ENCODE results near the gene BNC2. TPM values are rescaled to one million over a fixed set of nuclear protein-coding genes. Genes with fewer than 3 reads are reported as not detected.

The BNC2 gene
- total and polyA plus RNA-seq, 2 donors = 1.8 to 3.9 TPM

GRCh38 chr9:16720386-16720785 lies 150.1 kb downstream of the BNC2 start:
- H3K27ac ChIP-seq (ENCODE audit: low read depth in 1 of 2, low read length in 1 of 2) = no peak overlapping the region
- WGBS = 95% methylated on average over 3 of the region's 3 CpGs
- no peak overlapping the region for H3K4me3 ChIP-seq (ENCODE audit: low read length in 2 of 2)
- no peaks in the 10 kb centered on the region for H3K36me3 ChIP-seq (ENCODE audit: control insufficient read depth in 2 of 2, insufficient read depth in 2 of 2, low read length in 1 of 2)
- no peak for DNase-seq (ENCODE audit: low read depth in 6 of 9, low spot score in 9 of 9)
- H3K9me3 ChIP-seq (ENCODE audit: control insufficient read depth in 2 of 2, insufficient read depth in 1 of 2, low read length in 1 of 2) = no peaks in the 10 kb centered on the region
- H3K4me1 ChIP-seq (ENCODE audit: control insufficient read depth in 2 of 2, insufficient read depth in 2 of 2, low read length in 2 of 2) = no peaks in the 10 kb centered on the region
- H3K27me3 ChIP-seq (ENCODE audit: control insufficient read depth in 2 of 2, insufficient read depth in 1 of 2, low read length in 1 of 2) = no peaks in the 10 kb centered on the region

- 79% methylated on average over 4 of the region's 4 CpGs for WGBS
- no peak for DNase-seq (ENCODE audit: low read depth in 6 of 9, low spot score in 9 of 9)
- H3K4me3 ChIP-seq (ENCODE audit: low read length in 2 of 2) = no peak overlapping the region
- no peaks in the 10 kb centered on the region for H3K9me3 ChIP-seq (ENCODE audit: control insufficient read depth in 2 of 2, insufficient read depth in 1 of 2, low read length in 1 of 2)
- H3K27me3 ChIP-seq (ENCODE audit: control insufficient read depth in 2 of 2, insufficient read depth in 1 of 2, low read length in 1 of 2) = no peaks in the 10 kb centered on the region
- H3K36me3 ChIP-seq (ENCODE audit: control insufficient read depth in 2 of 2, insufficient read depth in 2 of 2, low read length in 1 of 2) = no peaks in the 10 kb centered on the region
- no peak overlapping the region for H3K27ac ChIP-seq (ENCODE audit: low read depth in 1 of 2, low read length in 1 of 2)
- no peaks in the 10 kb centered on the region for H3K4me1 ChIP-seq (ENCODE audit: control insufficient read depth in 2 of 2, insufficient read depth in 2 of 2, low read length in 2 of 2)
These were observed 150.5 kb downstream of the BNC2 start for GRCh38 chr9:16719921-16720320.

GRCh38 chr9:16718952-16719351 lies 151.5 kb downstream of the BNC2 start:
- DNase-seq (ENCODE audit: low read depth in 6 of 9, low spot score in 9 of 9) = no peak
- no peaks in the 10 kb centered on the region for H3K27me3 ChIP-seq (ENCODE audit: control insufficient read depth in 2 of 2, insufficient read depth in 1 of 2, low read length in 1 of 2)
- H3K27ac ChIP-seq (ENCODE audit: low read depth in 1 of 2, low read length in 1 of 2) = no peak overlapping the region
- H3K9me3 ChIP-seq (ENCODE audit: control insufficient read depth in 2 of 2, insufficient read depth in 1 of 2, low read length in 1 of 2) = no peaks in the 10 kb centered on the region
- no peaks in the 10 kb centered on the region for H3K4me1 ChIP-seq (ENCODE audit: control insufficient read depth in 2 of 2, insufficient read depth in 2 of 2, low read length in 2 of 2)
- no peak overlapping the region for H3K4me3 ChIP-seq (ENCODE audit: low read length in 2 of 2)
- 92% methylated on average over 3 of the region's 3 CpGs for WGBS
- H3K36me3 ChIP-seq (ENCODE audit: control insufficient read depth in 2 of 2, insufficient read depth in 2 of 2, low read length in 1 of 2) = no peaks in the 10 kb centered on the region

GRCh38 chr9:16718296-16718695 lies 152.2 kb downstream of the BNC2 start:
- no peak overlapping the region for H3K27ac ChIP-seq (ENCODE audit: low read depth in 1 of 2, low read length in 1 of 2)
- H3K4me3 ChIP-seq (ENCODE audit: low read length in 2 of 2) = no peak overlapping the region
- no peaks in the 10 kb centered on the region for H3K9me3 ChIP-seq (ENCODE audit: control insufficient read depth in 2 of 2, insufficient read depth in 1 of 2, low read length in 1 of 2)
- DNase-seq (ENCODE audit: low read depth in 6 of 9, low spot score in 9 of 9) = no peak
- no peaks in the 10 kb centered on the region for H3K27me3 ChIP-seq (ENCODE audit: control insufficient read depth in 2 of 2, insufficient read depth in 1 of 2, low read length in 1 of 2)
- no peaks in the 10 kb centered on the region for H3K4me1 ChIP-seq (ENCODE audit: control insufficient read depth in 2 of 2, insufficient read depth in 2 of 2, low read length in 2 of 2)
- WGBS = 98% methylated on average over 1 of the region's 1 CpG
- H3K36me3 ChIP-seq (ENCODE audit: control insufficient read depth in 2 of 2, insufficient read depth in 2 of 2, low read length in 1 of 2) = no peaks in the 10 kb centered on the region

- no peaks in the 10 kb centered on the region for H3K36me3 ChIP-seq (ENCODE audit: control insufficient read depth in 2 of 2, insufficient read depth in 2 of 2, low read length in 1 of 2)
- no peak overlapping the region for H3K4me3 ChIP-seq (ENCODE audit: low read length in 2 of 2)
- DNase-seq (ENCODE audit: low read depth in 6 of 9, low spot score in 9 of 9) = no peak
- WGBS = 95% methylated on average over 5 of the region's 5 CpGs
- no peaks in the 10 kb centered on the region for H3K27me3 ChIP-seq (ENCODE audit: control insufficient read depth in 2 of 2, insufficient read depth in 1 of 2, low read length in 1 of 2)
- no peaks in the 10 kb centered on the region for H3K9me3 ChIP-seq (ENCODE audit: control insufficient read depth in 2 of 2, insufficient read depth in 1 of 2, low read length in 1 of 2)
- H3K27ac ChIP-seq (ENCODE audit: low read depth in 1 of 2, low read length in 1 of 2) = no peak overlapping the region
- H3K4me1 ChIP-seq (ENCODE audit: control insufficient read depth in 2 of 2, insufficient read depth in 2 of 2, low read length in 2 of 2) = no peaks in the 10 kb centered on the region
These were observed 153.9 kb downstream of the BNC2 start for GRCh38 chr9:16716601-16717000.

GRCh38 chr9:16715404-16715803 lies 155.1 kb downstream of the BNC2 start:
- Histone ChIP-seq H3K9me3 (ENCODE audit: control insufficient read depth in 2 of 2, insufficient read depth in 1 of 2, low read length in 1 of 2) (no peaks in the 10 kb centered on the region), H3K36me3 (ENCODE audit: control insufficient read depth in 2 of 2, insufficient read depth in 2 of 2, low read length in 1 of 2) (no peaks in the 10 kb centered on the region), H3K27me3 (ENCODE audit: control insufficient read depth in 2 of 2, insufficient read depth in 1 of 2, low read length in 1 of 2) (no peaks in the 10 kb centered on the region), H3K27ac (ENCODE audit: low read depth in 1 of 2, low read length in 1 of 2) (no peak overlapping the region), H3K4me3 (ENCODE audit: low read length in 2 of 2) (no peak overlapping the region), H3K4me1 (ENCODE audit: control insufficient read depth in 2 of 2, insufficient read depth in 2 of 2, low read length in 2 of 2) (peaks cover 0 to 3% of the 10 kb centered on the region in 2 donors)
- WGBS = 66% methylated on average over 2 of the region's 2 CpGs
- no peak for DNase-seq (ENCODE audit: low read depth in 6 of 9, low spot score in 9 of 9)

- H3K4me3 ChIP-seq (ENCODE audit: low read length in 2 of 2) = no peak overlapping the region
- no peaks in the 10 kb centered on the region for H3K27me3 ChIP-seq (ENCODE audit: control insufficient read depth in 2 of 2, insufficient read depth in 1 of 2, low read length in 1 of 2)
- H3K4me1 ChIP-seq (ENCODE audit: control insufficient read depth in 2 of 2, insufficient read depth in 2 of 2, low read length in 2 of 2) = peaks cover 0 to 3% of the 10 kb centered on the region in 2 donors
- H3K27ac ChIP-seq (ENCODE audit: low read depth in 1 of 2, low read length in 1 of 2) = no peak overlapping the region
- H3K36me3 ChIP-seq (ENCODE audit: control insufficient read depth in 2 of 2, insufficient read depth in 2 of 2, low read length in 1 of 2) = no peaks in the 10 kb centered on the region
- DNase-seq (ENCODE audit: low read depth in 6 of 9, low spot score in 9 of 9) = no peak
- WGBS = 91% methylated on average over 4 of the region's 4 CpGs
- H3K9me3 ChIP-seq (ENCODE audit: control insufficient read depth in 2 of 2, insufficient read depth in 1 of 2, low read length in 1 of 2) = no peaks in the 10 kb centered on the region
These were observed 157.7 kb downstream of the BNC2 start for GRCh38 chr9:16712787-16713186.

GRCh38 chr9:16710888-16711287 lies 159.6 kb downstream of the BNC2 start:
- Histone ChIP-seq H3K27me3 (ENCODE audit: control insufficient read depth in 2 of 2, insufficient read depth in 1 of 2, low read length in 1 of 2) (no peaks in the 10 kb centered on the region), H3K4me1 (ENCODE audit: control insufficient read depth in 2 of 2, insufficient read depth in 2 of 2, low read length in 2 of 2) (peaks cover 0 to 3% of the 10 kb centered on the region in 2 donors), H3K4me3 (ENCODE audit: low read length in 2 of 2) (no peak overlapping the region), H3K9me3 (ENCODE audit: control insufficient read depth in 2 of 2, insufficient read depth in 1 of 2, low read length in 1 of 2) (no peaks in the 10 kb centered on the region), H3K27ac (ENCODE audit: low read depth in 1 of 2, low read length in 1 of 2) (no peak overlapping the region), H3K36me3 (ENCODE audit: control insufficient read depth in 2 of 2, insufficient read depth in 2 of 2, low read length in 1 of 2) (no peaks in the 10 kb centered on the region)
- peak in 2 of 9 donors; percentile 10 to 40 for DNase-seq (ENCODE audit: low read depth in 6 of 9, low spot score in 9 of 9)
- 62% methylated on average over 8 of the region's 8 CpGs for WGBS

GRCh38 chr9:16709924-16710323 lies 160.5 kb downstream of the BNC2 start:
- WGBS = 87% methylated on average over 2 of the region's 2 CpGs
- Histone ChIP-seq H3K27me3 (ENCODE audit: control insufficient read depth in 2 of 2, insufficient read depth in 1 of 2, low read length in 1 of 2) (no peaks in the 10 kb centered on the region), H3K36me3 (ENCODE audit: control insufficient read depth in 2 of 2, insufficient read depth in 2 of 2, low read length in 1 of 2) (no peaks in the 10 kb centered on the region), H3K9me3 (ENCODE audit: control insufficient read depth in 2 of 2, insufficient read depth in 1 of 2, low read length in 1 of 2) (no peaks in the 10 kb centered on the region), H3K4me1 (ENCODE audit: control insufficient read depth in 2 of 2, insufficient read depth in 2 of 2, low read length in 2 of 2) (peaks cover 0 to 3% of the 10 kb centered on the region in 2 donors), H3K4me3 (ENCODE audit: low read length in 2 of 2) (no peak overlapping the region), H3K27ac (ENCODE audit: low read depth in 1 of 2, low read length in 1 of 2) (no peak overlapping the region)
- no peak for DNase-seq (ENCODE audit: low read depth in 6 of 9, low spot score in 9 of 9)

All from thymus (tissue), 11 donors.